ENCODE data around the gene NFAM1.

DNA sequence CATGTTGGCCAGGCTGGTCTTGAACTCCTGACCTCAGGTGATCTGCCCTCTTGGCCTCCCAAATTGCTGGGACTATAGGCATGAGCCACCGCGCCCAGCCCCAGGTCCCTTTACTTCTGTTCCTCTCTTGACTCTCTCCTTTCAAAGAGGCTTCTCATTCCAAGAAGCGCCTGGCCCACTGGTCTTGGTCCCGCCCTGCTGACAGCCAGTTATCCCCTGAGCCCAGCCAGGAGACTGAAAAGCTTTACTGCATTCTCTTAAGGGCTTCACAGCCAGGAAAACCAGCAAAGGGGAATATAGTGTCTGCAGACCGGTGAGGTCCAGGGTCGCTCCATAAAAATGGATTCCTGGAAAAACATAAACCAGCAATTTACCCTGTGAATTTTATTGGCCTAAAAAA lies 68.3 kb downstream of the NFAM1 start:
- TF ChIP-seq CTCF (conservative IDR thresholded peaks at IDR 0.05 in 1 of 2, IDR thresholded peaks at IDR 0.05 in 1 of 2; ENCODE audit: extremely low read depth in 1 of 2, insufficient read depth in 1 of 2, low read depth in 1 of 2, low read length in 2 of 2) (no peak), EZH2 (IDR thresholded peaks at IDR 0.05; ENCODE audit: borderline replicate concordance, low read length) (no peak)

Data from mammary epithelial cell (primary cell).